GM18951 (cell line): ENCODE results near the gene ERRFI1.
"Not testable (repeated sequence)": the region's sequence is repeated elsewhere in the genome, so short reads cannot be mapped to it uniquely, and the experiment has no call there.

Experiments
- POLR2A ChIP-seq: IDR thresholded peaks from 4 replicates; pipeline ENCODE4 v1.6.1; 2011; ENCODE audit warnings: mild to moderate bottlenecking; ENCODE audit not compliant: insufficient read length, insufficient read depth; ENCODE audit errors: extremely low read depth
- in situ Hi-C: fragments of 300-500 bp; cut with MboI; formaldehyde crosslinking; loops from one replicate; pipeline ENCODE4 v1.12.0; 2022; ENCODE audit warnings: low sequenced_read_pairs, mixed read lengths, inconsistent platforms; ENCODE audit not compliant: unreplicated experiment

The ERRFI1 gene

DNA sequence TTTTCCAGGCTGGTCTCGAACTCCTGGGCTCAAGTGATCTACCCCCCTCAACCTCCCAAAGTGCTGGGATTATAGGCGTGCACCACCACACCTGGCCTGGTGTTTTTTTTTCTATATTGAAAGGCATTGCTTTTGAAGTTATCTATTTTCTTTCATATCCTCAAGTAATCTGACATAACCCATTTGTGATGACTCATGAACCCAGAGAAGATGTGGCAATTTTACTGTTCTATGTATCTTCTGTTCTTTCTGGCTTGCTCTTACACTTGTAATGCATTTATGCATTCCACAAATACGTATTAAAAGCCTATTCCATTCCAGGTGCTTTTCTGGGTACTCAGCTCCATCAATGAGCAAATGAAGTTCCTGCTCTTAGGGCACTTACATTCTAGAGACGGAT lies 29.9 kb upstream of the ERRFI1 start:
- TF ChIP-seq POLR2A = no peak
- in situ Hi-C loops = no loop called here

DNA sequence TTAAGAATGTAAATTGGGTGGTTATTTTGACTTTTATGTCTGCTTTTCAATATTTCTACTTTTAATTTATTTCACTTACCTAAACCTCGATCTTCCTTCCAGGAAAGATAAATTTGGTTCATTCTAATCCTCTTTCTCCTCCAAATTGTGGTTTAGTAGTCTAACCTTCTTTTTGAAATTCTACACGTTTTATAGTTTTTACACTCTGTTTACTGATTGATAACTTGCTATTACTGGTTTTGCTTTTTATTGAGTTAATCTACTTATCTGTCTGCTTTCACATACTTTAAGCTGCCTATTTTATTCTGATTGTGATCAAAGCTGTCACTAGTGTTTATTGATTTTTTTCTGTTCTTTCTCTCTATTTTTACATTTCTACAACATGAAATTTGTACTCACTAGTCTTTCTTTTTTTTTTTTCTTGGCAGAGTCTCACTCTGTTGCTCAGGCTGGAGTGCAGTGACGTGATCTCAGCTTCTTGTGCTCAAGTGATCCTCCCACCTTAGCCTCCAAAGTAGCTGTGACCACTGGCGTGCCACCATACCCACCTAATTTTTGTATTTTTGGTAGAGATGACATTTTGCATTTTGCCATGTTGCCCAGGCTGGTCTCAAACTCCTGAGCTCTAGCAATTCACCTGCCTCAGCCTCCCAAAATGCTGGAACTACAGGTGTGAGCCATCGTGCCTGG lies 27.9 kb upstream of the ERRFI1 start:
- no peak for TF ChIP-seq POLR2A

DNA sequence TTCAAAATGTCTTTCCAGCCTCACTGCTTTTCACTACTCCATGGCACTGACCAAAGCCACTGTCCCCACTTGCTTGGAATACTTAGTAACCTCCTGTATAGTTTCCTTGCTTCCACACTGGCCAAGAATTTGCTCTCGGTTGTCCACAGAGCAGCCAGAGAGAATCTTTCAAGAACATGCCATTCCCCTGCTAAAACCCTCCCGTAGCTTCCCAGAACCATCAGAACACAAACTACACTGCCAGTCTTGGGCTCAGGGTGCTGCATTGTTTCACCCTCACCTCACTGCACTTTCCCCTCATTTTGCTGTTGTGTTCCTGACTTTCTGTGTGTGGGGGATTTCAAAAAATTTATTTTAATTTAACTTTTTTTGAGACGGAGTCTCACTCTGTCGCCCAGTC lies 25.5 kb upstream of the ERRFI1 start:
- no peak for TF ChIP-seq POLR2A
- in situ Hi-C loops = no loop called here

More for the DNA sequence above, 27.9 kb upstream of the ERRFI1 start:
- in situ Hi-C loops = no loop called here

DNA sequence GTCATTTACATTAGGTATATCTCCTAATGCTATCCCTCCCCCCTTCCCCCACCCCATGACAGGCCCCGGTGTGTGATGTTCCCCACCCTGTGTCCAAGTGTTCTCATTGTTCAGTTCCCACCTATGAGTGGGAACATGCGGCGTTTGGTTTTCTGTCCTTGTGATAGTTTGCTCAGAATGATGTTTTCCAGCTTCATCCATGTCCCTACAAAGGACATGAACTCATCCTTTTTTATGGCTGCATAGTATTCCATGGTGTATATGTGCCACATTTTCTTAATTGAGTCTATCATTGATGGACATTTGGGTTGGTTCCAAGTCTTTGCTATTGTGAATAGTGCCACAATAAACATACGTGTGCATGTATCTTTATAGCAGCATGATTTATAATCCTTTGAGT lies 23.1 kb upstream of the ERRFI1 start:
- in situ Hi-C loops = not testable (repeated sequence)

DNA sequence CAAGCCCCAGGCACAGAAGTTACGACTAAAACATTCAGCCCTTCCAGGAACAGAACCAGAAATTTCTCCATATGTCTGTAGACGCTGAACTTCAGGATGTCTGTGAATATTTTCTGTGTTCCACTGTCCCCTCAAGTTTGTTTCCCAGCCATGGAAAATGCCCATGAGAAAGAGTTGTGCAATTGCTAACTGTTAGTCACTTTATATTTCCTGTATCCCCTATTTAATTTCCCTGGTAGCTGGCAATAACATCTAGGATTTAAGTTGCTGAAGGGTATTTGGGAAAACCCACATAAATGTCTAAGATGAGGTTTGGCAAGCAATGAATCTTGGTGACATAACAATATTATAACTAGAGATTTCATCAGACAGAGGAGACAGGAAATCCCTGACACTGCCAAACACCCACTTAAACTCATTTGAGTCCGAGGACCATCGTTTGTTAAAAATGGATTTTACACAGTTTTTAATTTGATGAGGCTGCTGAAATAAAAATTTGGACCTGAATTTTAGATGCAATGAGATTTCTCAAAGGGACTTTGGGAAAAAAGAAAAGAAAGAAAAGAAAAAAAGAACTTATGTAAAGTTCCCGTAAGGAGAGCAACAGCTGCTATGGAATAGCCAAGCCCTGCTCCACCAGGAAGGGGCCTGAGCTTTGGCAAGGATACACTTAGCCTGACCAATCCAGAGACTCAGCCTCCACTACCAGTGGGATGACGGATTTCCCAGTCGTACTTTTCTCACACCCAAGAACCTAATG lies 21.8 kb upstream of the ERRFI1 start:
- in situ Hi-C loops = no loop called here
- TF ChIP-seq POLR2A = no peak

DNA sequence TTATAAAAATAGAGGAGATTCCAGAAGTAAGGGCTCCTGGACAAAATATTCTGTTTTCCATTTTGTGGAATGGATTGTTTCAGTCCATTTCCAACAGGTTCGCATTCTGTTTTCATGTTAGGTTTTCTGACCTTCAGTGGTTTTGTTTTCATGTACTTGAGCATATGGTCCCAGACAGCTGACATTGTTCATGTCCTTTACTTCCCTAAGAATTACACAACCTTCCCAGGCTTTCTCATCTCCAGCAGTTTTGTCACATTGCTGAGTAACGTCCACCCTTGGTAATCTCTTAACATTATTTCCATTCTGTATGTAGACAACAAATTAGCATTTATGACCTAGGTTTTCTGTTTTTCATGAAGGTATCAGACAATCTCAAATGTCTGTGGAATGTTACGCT lies 21.0 kb upstream of the ERRFI1 start:
- in situ Hi-C loops = no loop called here

DNA sequence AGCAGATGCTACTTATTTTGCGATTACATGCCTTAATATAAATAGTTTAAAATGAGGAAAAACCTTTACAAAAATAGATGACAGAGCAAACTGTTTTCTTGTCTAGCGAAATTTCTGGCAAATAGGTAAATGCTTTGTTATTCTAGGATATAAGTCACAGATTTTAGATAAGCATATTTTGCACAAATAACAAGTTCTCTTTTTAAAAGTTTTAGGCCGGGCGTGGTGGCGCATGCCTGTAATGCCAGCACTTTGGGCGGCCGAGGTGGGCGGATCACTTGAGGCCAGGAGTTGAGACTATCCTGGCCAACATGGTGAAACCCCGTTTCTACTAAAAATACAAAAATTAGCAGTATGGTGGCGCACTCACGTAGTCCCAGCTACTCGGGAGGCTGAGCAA lies 20.3 kb upstream of the ERRFI1 start:
- no peak for TF ChIP-seq POLR2A
- in situ Hi-C loops = no loop called here

More for the DNA sequence above, 21.0 kb upstream of the ERRFI1 start:
- no peak for TF ChIP-seq POLR2A

DNA sequence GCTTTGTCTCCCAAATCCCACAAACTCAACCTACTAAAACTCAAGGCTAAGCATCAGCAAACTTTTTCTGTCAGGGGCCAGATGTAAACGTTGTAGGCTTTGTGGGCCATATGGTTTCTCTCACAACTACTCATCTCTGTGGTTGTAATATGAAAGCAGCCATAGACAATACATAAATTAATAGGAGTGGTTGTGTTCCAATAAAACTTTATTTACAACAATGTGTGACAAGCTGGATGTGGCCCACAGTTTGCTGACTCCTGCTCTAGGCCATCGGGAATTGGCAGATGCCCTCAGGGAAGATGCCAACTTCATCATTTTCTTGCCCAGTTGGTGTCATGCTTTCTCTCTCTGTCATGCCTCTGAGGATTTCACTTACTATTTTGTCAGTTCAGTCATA lies 17.5 kb upstream of the ERRFI1 start:
- in situ Hi-C loops = no loop called here
- TF ChIP-seq POLR2A = no peak

DNA sequence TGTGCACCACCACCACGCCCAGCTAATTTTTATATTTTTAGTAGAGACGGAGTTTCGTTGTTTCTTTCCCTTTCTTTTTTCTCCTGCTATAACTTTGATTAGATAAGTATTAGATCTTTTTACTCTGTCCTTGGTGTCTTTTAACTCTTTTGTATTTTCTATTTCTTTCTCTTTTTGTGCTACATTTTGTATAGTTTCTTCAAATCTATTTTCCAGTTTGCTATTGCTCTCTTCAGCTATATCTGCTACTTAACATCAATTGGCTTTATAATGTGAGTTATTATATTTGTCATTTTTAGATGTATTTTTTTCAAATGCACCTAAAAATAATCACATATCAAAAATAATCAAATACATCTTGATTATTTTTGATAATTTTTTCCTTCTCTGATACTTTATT lies 16.0 kb upstream of the ERRFI1 start:
- in situ Hi-C loops = no loop called here
- no peak for TF ChIP-seq POLR2A

DNA sequence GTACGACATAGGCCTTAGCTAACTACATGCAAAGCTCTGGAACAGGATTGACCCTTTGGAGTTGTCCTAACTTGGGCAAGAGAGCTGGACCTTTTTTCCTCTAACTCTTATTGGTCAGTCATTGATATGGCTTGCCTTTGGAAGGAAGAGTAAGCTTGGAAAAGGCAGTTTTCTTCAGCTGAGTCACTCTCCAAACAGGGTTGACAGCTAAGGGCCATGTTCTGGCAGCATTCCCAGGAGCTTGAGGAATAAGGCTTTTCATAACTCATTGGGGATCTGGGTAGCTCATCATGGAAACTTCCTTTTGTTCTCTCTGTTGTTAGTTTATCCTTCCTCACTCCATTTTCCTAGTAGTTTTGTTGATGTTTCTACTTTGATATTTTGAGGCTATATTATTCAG lies 14.5 kb upstream of the ERRFI1 start:
- TF ChIP-seq POLR2A = no peak
- in situ Hi-C loops = no loop called here

DNA sequence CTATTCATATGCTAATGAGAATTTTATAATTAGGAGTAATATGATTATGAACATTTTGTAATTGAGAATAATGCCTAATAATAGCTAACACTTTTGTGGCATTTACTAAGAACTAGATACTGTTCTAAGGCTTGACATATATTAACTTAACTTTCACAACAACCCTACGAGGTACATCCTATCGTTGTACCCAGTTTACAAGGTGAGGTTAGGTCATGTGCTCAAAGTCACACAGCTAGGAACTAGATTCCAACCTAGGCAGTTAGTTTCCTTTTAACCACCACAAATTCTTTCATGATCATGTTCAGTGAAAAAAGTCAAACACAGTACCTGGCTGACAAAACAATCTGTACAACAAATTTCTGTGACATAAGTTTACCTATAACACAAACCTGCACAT lies 13.0 kb upstream of the ERRFI1 start:
- in situ Hi-C loops = no loop called here
- no peak for TF ChIP-seq POLR2A

DNA sequence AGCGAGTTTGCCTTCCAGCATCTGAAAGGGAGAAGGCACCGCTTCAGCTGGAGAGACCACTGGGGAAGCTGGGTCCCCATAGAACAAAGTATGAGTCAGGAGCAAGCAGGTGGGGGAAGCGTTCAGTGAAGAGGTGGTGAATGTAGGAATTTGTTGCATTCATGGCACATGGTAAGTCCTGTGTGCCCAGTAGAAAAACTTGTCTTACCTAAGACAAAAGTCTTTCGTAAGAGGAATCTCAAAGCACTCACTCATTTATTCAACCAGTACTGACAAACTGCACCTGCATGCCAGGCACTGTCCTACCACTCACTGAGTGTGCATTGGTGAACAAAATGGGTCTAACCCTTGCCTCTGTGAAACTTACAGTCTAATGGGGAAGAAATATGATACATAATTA lies 9.2 kb upstream of the ERRFI1 start:
- TF ChIP-seq POLR2A = no peak
- in situ Hi-C loops = no loop called here

DNA sequence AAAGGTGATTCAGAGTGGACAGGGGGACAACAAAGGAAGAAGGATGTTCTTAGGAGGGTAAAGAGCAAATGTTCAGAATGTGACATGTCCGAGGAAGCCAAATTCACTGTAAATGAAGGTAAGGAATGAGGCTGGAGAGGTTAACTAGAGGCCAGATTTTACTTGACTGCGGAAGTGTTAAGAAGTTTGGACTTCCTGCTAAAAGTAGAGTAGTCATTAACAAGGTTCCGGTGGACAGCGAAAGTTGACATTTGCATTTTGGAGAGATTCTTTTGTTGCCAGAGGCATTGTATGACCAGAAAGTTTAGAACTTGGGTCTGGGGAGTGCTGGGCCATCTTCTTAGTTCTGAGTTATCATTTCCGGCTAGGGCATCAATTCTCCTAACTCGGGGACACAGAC lies 7.2 kb upstream of the ERRFI1 start:
- in situ Hi-C loops = no loop called here
- no peak for TF ChIP-seq POLR2A

DNA sequence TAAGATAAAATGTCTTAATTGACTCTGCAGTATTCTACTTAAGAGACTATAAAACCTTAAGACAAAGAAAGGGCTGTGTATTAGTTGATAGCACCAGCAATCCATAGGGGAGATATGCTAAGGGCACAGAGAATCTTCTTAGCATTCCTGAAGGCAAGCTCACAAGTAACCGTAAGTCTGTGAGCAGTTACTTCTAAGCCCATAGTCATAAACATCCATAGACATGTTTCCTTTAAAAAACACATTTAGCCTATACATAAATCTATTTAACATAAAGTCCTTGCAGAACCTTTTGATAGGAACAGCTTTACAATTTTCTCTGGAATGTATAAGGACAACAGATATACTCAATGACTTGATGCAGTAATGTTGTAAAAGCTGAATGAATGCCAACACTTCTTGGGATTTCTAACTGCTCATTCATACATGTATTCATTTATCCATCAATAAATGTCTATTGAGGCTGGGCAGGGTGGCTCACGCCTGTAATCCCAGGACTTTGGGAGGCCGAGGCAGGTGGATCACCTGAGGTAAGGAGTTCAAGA lies 6.3 kb upstream of the ERRFI1 start:
- TF ChIP-seq POLR2A = no peak
- in situ Hi-C loops = no loop called here
